AG04449 (cell line): Measurements from ENCODE around the gene SNTB2.

Experiments used
- CTCF ChIA-PET: fragments of 350-600 bp; formaldehyde crosslinking; extraction: SDS; loops from one replicate; lab custom pipeline; 2021; ENCODE audit warnings: antibody characterized with exemption; lab: Yijun Ruan, JAX
- POLR2A ChIA-PET: fragments of 400-600, 350-600 bp; formaldehyde crosslinking; extraction: SDS; loops from one replicate; lab custom pipeline; 2020; ENCODE audit warnings: antibody characterized with exemption, inconsistent platforms; lab: Yijun Ruan, JAX
- DNase-seq: peaks from one replicate; pipeline ENCODE4 v3.0.0-alpha.2; 2010; ENCODE audit warnings: low read depth, low spot score
- H3K4me3 ChIP-seq: 2 replicates; pipeline ENCODE4 v1.5.1; 2011; ENCODE audit warnings: low read depth, mild to moderate bottlenecking, control low read depth, low read length
- TF ChIP-seq, protein P1 (sequence below): IDR thresholded peaks from one replicate; pipeline ENCODE4 v1.5.1; 2011; ENCODE audit warnings: mild to moderate bottlenecking, moderate library complexity, low read length, control low read depth, inconsistent platforms; ENCODE audit not compliant: insufficient read depth; ENCODE audit errors: missing control alignments

The SNTB2 gene

DNA sequence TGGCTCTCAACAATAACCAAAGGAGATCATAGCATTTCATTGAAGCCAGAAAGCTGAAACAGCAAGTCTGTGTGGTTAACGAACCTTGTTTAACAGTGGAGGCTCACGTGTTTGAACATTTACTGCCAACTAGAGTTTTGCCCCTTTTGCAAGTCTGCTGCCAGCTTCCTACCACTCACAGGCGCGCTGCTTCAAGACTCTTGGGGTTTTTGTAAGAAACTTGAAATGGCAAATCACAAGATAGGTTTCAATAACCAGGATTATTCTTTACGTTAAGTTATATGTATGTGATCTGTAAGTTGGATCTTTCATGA is 1.2 kb downstream of the SNTB2 start:
- TF ChIP-seq, protein P1, sequence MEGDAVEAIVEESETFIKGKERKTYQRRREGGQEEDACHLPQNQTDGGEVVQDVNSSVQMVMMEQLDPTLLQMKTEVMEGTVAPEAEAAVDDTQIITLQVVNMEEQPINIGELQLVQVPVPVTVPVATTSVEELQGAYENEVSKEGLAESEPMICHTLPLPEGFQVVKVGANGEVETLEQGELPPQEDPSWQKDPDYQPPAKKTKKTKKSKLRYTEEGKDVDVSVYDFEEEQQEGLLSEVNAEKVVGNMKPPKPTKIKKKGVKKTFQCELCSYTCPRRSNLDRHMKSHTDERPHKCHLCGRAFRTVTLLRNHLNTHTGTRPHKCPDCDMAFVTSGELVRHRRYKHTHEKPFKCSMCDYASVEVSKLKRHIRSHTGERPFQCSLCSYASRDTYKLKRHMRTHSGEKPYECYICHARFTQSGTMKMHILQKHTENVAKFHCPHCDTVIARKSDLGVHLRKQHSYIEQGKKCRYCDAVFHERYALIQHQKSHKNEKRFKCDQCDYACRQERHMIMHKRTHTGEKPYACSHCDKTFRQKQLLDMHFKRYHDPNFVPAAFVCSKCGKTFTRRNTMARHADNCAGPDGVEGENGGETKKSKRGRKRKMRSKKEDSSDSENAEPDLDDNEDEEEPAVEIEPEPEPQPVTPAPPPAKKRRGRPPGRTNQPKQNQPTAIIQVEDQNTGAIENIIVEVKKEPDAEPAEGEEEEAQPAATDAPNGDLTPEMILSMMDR: no peak
- POLR2A ChIA-PET: interaction anchor here (0.8 to 1.5 kb wide), 3 partner anchors 22 to 52 kb away, joined by 4 to 5 read pairs (median 4); no protein-coding TSS in a partner anchor
- H3K4me3 ChIP-seq: peak overlapping the region; percentile 76
- CTCF ChIA-PET: interaction anchor here (0.8 to 3.2 kb wide), 5 partner anchors 28 to 285 kb away, joined by 3 to 25 read pairs (median 4); no protein-coding TSS in a partner anchor
- no peak for DNase-seq

DNA sequence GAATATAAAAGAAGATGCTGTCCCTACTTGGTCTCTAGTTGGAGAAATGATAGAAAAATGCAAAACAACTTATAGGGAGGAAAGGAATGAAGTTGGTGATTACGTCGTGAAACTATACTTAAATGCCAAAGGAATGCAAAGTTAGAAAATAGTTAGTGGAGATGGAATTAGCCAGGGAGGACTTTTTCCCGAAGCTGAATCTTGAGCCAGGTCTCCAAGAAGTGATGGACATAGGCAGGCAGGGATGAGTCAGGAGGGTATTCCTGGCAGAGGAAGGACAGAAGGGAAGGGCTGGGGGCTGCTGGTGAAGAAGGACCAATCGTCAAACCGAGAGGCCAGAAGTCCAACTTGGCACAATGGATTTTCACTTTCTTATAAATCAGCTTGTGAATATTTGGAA is 1.8 kb downstream of the SNTB2 start:
- peak overlapping the region; percentile 76 for H3K4me3 ChIP-seq
- no peak for DNase-seq
- ChIA-PET CTCF (interaction anchor here (1.2 to 3.2 kb wide), 3 partner anchors 27 to 98 kb away, joined by 4 to 25 read pairs (median 7); no protein-coding TSS in a partner anchor), POLR2A (interaction anchor here (0.8 to 1.1 kb wide), 2 partner anchors 22 to 52 kb away, joined by 4 to 5 read pairs; no protein-coding TSS in a partner anchor)
- TF ChIP-seq, protein P1: no peak

DNA sequence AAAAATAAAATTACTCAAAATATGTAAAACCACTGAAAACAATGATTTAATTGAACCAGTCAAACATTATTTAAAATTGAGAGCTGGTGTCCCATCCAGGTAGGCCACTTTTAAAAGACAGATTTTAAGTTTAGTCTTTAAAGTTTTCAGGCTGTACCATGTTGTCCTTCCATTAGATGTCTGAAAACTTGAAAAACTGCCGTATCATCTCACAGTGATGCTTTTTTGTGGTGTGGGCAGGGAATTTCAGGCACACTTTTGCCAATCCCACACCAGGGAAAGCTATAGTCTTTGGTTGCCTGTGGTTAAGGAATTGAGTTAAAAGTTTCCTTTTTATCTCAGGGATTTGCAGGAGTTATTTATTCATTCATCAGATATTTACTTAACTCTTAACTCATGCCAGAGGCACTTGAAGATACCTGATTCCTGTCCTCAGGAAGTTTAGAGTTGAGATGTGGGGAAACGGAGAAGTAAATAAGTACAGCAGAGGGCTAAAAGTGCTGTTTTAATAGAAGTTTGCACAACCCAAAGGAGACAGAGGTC is 3.2 kb downstream of the SNTB2 start:
- POLR2A ChIA-PET: no interaction called here
- CTCF ChIA-PET: interaction anchor here (1.5 kb wide), 1 partner anchor 22 kb away, joined by 4 read pairs; no protein-coding TSS in a partner anchor
- no peak for DNase-seq
- TF ChIP-seq, protein P1: no peak
- peak overlapping the region; percentile 21 for H3K4me3 ChIP-seq

DNA sequence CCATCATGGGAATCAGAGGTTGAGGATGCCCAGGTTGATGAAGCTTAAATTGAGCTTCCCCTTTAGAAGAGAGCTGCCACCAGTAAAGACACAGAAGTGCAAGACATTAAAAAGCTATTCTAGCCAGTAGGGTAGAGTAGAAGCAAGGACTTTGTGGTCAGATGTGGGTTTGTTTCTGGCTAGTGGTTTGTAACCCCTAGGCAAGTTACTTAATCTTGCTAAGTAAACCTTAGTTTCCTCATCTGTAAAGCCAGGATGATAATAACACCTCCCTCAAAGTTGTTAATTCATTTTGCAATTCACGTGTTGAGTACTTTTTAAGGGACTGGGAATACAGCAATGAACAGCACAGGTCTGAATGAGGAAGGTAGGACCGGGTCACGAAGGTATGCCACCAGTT is 3.6 kb downstream of the SNTB2 start:
- no peak overlapping the region for H3K4me3 ChIP-seq
- TF ChIP-seq, protein P1: no peak
- ChIA-PET POLR2A (no interaction called here), CTCF (interaction anchor here (1.5 kb wide), 1 partner anchor 21 kb away, joined by 4 read pairs; no protein-coding TSS in a partner anchor)
- no peak for DNase-seq

DNA sequence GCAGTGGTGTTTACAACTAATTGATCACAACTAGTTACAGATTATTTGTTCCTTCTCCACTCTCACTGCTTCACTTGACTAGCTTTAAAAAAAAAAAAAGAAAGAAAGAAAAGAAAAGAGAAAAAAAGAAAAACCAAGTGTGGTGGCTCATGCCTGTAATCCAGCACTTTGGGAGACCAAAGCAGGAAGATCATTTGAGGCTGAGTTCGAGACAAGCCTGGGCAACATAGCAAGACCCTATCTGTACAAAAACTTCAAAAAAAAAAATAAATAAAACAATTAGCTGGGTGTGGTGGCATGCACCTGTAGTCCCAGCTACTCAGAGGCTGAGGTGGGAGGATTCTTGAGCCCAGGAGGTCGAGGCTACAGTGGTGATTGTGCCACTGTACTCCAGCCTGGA is 4.2 kb downstream of the SNTB2 start:
- TF ChIP-seq, protein P1: no peak
- no peak overlapping the region for H3K4me3 ChIP-seq
- POLR2A ChIA-PET: no interaction called here
- DNase-seq: no peak
- CTCF ChIA-PET: interaction anchor here (1.5 kb wide), 1 partner anchor 21 kb away, joined by 4 read pairs; no protein-coding TSS in a partner anchor

DNA sequence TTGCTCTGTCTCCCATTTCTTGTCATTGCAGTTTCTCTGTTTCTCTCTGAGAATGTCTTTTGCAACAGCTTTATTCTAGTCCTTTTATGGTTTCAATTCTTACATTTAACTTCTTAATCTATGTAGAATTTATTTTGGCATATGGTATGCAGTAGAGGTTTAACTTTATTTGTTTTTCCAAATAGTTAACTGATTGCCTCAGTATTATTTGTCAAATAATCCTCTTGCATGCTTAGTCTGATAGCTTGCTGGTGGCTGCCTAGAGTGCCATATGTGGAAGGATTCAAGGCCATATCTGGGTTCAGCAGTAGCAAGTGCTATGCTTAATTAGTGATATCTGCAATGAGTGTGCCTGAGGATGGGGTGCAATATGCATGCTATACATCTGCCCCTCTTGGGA is 6.9 kb downstream of the SNTB2 start:
- CTCF ChIA-PET: interaction anchor here (1.9 to 2.2 kb wide), 2 partner anchors 43 to 92 kb away, joined by 6 to 10 read pairs; no protein-coding TSS in a partner anchor
- TF ChIP-seq, protein P1: no peak

More for the DNA sequence above, 6.9 kb downstream of the SNTB2 start:
- DNase-seq: no peak
- no peak overlapping the region for H3K4me3 ChIP-seq
- POLR2A ChIA-PET: interaction anchor here (1.6 kb wide), 1 partner anchor 82 kb away, joined by 3 read pairs; no protein-coding TSS in a partner anchor
